Activated CD4-positive, alpha-beta T cell treated with anti-CD3 and anti-CD28 coated beads, Interleukin-10, Interleukin-2, amounts not matched to agents 100 ng/mL and 50 ng/mL, durations not matched to agents 16 hours and 8 hours (primary cell): ENCODE data around the gene SCAMP3.
A peak's percentile ranks its signal among the peaks of the same experiment; 100 is the strongest.
"Not testable (repeated sequence)": the region's sequence is repeated elsewhere in the genome, so short reads cannot be mapped to it uniquely, and the experiment has no call there.

Experiments used
- DNase-seq: peaks from one replicate; pipeline ENCODE4 v3.0.0-alpha.2; 2020

SCAMP3 gene

DNA sequence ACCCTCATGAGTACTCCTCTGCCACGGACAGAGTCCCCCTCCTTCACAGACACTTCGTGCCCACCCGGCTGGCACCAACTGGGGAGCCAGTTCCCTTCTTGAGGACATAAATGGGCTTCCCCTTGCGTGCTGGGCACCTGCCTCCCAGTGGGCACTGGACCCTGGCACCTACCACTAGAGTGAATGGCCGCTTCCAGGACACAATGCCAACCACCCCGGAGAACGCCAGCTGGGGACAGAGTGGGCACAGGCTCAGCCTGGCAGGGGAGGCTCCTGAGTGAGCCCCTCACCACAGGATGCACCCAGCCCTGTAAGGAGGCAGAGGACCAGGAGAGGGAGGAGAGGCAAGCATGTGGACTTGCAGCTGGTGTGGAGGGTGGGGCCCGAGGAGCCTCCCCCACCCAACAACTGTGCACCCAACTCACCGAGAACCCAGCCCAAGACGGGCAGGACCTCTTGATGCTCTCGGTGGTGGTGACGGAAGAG is 7.9 kb downstream of the SCAMP3 start:
- no peak for DNase-seq

DNA sequence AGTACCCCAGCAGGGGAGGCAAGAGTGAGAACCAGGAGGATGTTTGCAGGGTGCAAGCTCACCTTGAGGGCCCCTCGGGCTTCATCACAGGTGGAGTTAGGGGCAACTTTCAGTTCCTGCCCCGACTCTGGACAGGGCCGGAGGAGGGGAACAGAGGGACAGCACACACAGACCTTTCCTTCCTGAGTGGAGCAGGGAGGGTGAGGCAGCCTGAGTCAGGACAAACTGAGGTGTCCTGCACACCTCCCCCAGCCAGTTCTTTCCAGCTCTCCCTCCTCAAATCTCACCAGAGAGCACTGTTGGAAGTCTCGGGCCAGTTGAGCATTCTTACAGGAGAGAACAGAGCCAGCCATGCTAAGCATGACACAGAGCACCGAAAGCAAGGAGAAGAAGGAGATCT is 8.4 kb downstream of the SCAMP3 start:
- no peak for DNase-seq

DNA sequence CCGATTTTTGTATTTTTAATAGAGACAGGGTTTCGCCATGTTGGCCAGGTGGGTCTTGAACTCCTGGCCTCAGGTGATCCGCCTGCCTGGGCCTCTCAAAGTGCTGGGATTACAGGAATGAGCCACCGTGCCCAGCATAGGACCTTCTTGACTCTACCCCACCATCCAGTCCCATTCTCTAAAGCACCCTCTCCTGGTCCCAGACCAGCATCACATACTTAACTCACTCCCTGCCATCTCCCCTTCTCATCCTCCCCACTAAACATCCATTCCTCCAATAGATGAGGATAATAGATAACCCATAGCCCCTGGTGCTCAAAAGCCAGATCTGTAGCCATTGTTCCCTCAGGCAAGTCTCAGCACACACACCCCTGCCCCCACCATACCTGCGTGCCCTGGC is 9.0 kb downstream of the SCAMP3 start:
- DNase-seq: no peak

DNA sequence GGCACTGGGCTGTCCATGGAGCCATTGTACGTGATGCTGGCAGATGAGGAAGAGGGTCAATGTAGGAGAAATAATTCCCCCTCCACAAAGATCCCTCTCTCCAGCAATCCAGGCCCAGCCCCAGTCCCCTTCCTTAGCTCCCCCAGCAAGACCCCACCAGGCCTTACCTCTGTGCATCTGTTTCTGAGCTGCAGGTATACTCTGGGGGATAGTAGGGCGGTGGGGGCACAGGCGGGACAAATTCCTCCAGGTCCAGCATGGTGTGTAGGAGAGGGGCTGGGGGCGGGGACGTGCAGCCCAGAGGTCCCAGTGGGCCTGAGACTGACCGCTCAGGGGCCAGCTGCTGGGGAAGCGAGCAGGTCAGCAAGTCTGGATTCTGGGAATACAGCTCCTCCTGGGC is 10.6 kb downstream of the SCAMP3 start:
- no peak for DNase-seq

DNA sequence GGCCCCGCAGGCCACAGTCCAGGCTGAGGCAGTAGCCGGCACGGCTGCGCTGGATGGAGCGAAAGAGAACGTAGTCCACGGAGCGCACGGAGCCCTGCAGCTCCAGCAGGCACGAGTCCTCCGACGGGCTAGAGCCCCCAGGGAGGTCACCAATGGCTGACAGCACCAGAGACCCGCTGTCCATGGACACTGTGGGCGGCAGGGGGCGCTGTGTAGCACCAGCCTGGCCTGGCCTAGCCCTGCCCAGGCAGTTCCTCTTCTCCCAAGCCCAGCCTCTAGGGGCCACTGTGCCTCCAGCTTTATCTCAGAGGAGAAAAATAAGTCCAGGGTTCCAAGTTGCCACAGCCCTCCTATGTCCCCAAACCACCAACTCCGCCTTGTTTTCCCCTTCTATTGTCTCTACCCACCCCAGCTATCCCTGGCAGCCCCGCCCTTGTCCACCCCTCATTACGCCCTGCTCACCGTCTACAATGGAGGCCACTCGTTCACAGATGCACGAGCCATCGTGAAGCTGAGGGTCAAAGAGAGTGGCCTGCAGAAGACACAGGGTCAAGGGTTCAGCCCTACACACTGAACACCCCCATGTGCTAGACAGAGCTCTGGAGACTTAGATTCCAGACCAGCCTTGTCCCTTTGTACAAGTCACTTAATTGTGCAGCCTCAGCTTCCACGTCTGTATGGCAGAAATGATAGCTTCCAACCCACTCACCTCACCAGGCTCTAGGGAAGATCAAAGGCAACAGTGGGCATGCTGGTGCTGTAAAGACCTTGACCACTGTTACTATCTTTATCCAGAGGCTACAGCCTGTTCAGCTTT is 11.3 kb downstream of the SCAMP3 start:
- peak; percentile 97 for DNase-seq

GRCh38 chr1:155250246-155250632 is 11.9 kb downstream of the SCAMP3 start:
- DNase-seq: no peak

GRCh38 chr1:155247667-155248553 is 14.2 kb downstream of the SCAMP3 start:
- no peak for DNase-seq

- not testable (repeated sequence) for DNase-seq
Measured at GRCh38 chr1:155246796-155247195, 15.4 kb downstream of the SCAMP3 start.

- no peak for DNase-seq
Measured at GRCh38 chr1:155245163-155245524, 17.0 kb downstream of the SCAMP3 start.

GRCh38 chr1:155244368-155245162 is 17.6 kb downstream of the SCAMP3 start:
- peak; percentile 99 for DNase-seq

DNA sequence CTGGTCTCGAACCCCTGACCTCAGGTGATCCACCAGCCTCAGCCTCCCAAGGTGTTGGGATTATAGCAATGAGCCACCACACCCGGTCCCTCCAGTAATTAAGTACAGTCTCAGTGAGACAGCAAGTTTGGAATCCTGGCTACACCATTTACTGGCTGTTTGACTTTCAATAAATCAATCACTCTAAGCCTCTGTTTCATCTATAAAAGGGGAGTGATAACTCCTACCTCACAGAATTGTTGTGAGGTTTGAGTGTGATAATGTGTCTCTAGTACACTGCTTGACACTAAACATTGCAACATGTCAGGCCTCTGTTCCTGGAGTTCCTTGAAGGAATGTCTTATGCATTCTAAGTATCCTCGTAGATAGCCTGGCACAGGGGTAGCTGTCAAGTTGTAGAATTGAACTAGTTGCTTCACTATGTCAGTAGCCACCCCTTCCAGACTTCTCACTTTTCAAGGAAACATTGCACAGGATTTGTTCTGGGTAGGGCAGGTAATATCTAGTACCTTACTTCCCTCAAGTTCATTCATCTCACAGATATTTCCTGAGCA is 19.3 kb downstream of the SCAMP3 start:
- DNase-seq: no peak

GRCh38 chr1:155241841-155242264 is 20.3 kb downstream of the SCAMP3 start:
- DNase-seq: peak; percentile 51

DNA sequence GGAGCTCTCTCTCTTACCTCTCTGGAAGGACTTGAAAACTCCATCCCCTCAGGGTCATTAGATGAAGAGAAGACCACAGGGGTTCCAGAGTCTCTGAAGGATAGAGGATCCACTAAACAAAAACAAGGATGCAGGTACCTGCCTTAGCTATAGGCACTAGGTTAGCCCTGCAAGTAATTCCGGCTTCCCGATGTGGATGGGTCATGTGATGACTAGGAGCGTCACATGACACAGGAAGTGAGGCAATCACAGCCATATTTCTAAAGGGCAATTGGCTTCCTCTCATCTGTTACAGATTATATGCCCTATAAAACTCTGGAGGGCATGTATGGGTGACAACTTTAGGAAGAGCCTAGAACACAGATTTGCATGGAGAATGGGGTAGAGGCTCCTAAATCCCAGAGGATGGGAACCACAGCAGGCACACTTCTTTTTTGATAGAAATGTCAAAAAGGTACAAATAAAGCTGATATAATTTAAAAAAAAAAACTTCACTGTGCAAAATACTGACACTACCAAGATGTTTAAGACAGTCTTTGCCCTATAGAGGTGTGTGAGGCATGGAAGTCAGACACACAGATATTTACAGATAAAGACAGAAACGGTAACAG is 21.0 kb downstream of the SCAMP3 start:
- DNase-seq: peak; percentile 87

DNA sequence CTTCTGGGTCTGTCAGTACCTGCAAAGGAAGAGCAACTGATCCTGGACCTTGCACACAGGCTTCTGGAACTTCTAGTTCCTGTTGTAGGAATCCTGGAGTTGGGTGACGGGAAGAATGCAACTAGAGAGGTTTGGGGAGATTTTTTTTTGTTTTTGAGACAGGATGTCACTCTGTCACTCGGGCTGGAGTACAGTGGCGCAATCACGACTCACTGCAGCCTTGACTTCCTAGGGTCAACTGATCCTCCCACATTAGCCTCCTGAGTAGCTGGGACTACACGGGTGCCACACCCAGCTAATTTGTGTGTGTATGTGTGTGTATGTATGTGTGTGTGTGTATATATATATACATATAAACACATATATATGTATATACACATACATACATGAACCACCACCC is 25.7 kb downstream of the SCAMP3 start:
- no peak for DNase-seq

- not testable (repeated sequence) for DNase-seq
Measured at GRCh38 chr1:155235375-155235774, 26.8 kb downstream of the SCAMP3 start.

- DNase-seq: not testable (repeated sequence)
Measured at GRCh38 chr1:155233502-155233901, 28.7 kb downstream of the SCAMP3 start.

- not testable (repeated sequence) for DNase-seq
Measured at GRCh38 chr1:155232001-155232978, 29.9 kb downstream of the SCAMP3 start.

DNA sequence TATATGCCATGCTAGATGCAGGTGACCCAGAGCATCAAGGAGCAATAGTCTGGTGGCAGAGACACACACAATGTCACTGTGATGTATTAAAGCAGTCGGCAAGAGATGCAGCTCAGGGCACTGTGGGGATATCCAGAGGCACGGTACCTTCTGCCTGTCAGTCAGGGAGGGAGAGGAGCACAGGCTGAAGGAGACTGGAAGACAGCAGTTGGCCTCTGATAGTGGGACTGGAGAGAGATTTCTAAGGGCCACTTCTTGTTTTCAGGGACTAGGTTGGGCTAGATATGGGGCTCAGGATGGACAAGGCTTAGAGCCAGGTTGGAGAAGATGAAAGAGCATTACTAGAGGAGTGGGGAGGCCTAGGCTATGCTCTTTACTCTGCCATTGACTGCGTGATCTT is 30.9 kb downstream of the SCAMP3 start:
- DNase-seq: not testable (repeated sequence)

DNA sequence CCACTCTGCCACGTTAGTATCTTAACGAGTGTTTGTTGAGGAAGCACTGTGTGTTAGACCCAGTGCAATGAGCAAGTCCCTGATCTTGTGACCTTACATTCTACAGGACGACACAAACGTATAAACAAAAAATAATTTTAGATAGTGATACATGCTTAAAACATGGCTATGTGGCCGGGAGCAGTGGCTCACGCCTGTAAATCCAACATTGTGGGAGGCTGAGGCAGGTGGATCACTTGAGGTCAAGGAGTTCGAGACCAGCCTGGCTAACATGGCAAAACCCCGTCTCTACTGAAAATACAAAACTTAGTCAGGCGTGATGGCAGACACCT is 34.1 kb downstream of the SCAMP3 start:
- no peak for DNase-seq

DNA sequence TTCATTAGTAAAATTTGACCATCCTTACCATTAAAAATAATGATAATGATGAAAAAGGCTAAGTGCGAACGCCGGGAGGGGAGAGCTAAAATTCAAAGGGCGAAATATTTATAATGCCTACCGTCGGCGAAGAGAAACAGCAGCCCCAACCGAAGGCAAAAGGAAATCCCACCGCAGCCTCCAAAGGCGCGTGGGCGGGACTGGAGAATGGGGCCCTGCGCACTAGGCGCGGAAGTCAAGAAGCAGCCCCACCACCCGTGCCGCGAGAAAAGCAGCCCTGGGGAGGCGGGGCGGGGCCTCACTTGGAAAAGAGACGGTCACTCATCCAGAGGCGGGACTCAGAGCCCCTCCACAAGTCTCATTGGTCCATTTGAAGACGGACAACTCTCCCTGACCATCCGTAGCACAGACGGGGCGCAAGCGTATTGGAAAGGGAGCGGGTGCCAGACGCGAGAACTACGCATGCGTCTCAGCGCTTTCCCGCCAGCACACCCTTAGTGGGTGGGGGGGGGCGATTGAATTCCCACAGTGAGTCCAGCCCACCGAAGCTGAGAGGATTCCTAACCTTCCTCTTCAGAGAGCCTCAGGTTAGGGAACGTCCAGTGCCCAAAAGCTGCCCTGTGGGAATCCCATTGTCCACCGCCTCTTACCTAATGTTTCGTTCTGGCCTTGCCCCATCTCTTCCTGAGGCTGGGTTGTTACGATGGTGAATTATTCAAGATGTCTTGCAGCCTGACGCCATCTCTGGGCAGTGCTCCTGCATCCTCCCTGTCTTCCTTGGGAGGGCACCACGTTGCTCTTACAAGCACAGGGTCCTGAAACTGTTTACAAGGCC is 34.7 kb downstream of the SCAMP3 start:
- DNase-seq: peak; percentile 100
